LoVo (cell line): ENCODE results near the gene DOLK.

Experiments
- DNase-seq: peaks from one replicate; pipeline ENCODE4 v3.0.0-alpha.2; 2016; ENCODE audit warnings: low spot score

Gene DOLK

GRCh38 chr9:128933731-128934130 lies 13.7 kb downstream of the DOLK start:
- DNase-seq = no peak

- no peak for DNase-seq
These were observed 17.8 kb downstream of the DOLK start for GRCh38 chr9:128929560-128929959.

GRCh38 chr9:128928624-128929023 lies 18.8 kb downstream of the DOLK start:
- DNase-seq = no peak

GRCh38 chr9:128927731-128928411 lies 19.5 kb downstream of the DOLK start:
- peak; percentile 68 for DNase-seq

- DNase-seq = no peak
These were observed 23.9 kb downstream of the DOLK start for GRCh38 chr9:128923493-128923883.

- no peak for DNase-seq
These were observed 25.3 kb downstream of the DOLK start for GRCh38 chr9:128921881-128922763.

- no peak for DNase-seq
These were observed 26.9 kb downstream of the DOLK start, which contains the start of gene PHYHD1 for GRCh38 chr9:128920381-128921058. TSS of gene PHYHD1 (plus strand) at chr9:128920982. CDS start at chr9:128922324, 1,342 bp downstream.

GRCh38 chr9:128919402-128920089 lies 27.9 kb downstream of the DOLK start:
- no peak for DNase-seq

GRCh38 chr9:128918921-128919320 lies 28.5 kb downstream of the DOLK start:
- DNase-seq = no peak

- DNase-seq = no peak
These were observed 30.1 kb downstream of the DOLK start for GRCh38 chr9:128917151-128917849.

GRCh38 chr9:128916745-128917144 lies 30.7 kb downstream of the DOLK start:
- no peak for DNase-seq

- no peak for DNase-seq
These were observed 31.2 kb downstream of the DOLK start for GRCh38 chr9:128916204-128916603.

- DNase-seq = no peak
These were observed 33.2 kb downstream of the DOLK start for GRCh38 chr9:128913995-128914772.

- no peak for DNase-seq
These were observed 34.1 kb downstream of the DOLK start for GRCh38 chr9:128913048-128913900.

GRCh38 chr9:128912270-128912853 lies 35.0 kb downstream of the DOLK start:
- no peak for DNase-seq

- no peak for DNase-seq
These were observed 35.8 kb downstream of the DOLK start for GRCh38 chr9:128911529-128912035.

GRCh38 chr9:128910906-128911305 lies 36.5 kb downstream of the DOLK start:
- DNase-seq = no peak

- no peak for DNase-seq
These were observed 37.5 kb downstream of the DOLK start for GRCh38 chr9:128909859-128910258.

GRCh38 chr9:128908372-128908771 lies 39.0 kb downstream of the DOLK start:
- DNase-seq = no peak
